ENCODE data around the gene LINC01488.

DNA sequence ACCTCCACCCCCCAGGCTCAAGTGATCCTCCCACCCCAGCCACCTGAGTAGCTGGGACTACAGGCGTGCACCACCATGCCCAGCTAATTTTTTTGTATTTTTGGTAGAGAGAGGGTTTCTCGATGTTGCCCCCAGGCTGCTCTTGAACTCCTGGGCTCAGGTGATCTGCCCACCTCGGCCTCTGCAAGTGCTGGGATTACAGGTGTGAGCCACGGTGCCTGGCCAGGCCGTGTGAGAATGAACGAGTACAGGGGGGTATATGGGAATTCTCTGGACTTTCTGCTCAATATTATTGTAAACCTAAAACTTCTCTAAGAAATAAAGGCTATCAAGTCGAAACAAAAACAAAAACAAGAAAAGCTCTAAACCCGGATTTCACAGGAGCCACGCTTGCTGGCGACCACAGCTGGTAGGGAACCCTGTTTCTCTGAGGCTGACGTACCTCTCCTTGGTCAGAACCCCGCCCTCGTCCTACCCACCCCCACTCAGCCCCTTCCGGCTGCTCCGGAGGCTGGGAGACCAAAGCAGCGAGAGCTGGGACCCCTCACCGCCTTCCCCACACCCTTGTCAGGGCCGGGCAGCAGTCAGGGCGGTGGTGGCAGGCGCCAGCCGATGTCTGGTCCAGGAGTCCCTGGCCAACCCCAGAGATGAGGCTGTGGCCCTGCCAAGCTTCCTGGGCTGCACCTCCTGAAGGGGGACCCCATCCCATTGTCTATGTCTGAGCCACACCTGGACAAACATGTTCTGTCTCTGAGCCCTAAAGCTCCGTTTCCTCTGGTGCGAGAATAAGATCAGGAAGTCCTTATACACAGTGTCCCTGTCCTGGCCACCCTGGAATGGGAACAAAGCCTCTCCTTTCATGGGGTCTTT, 52.1 kb downstream of the LINC01488 start:
- TF ChIP-seq CTCF (IDR thresholded peaks at IDR 0.05; ENCODE audit: low read depth, low read length, poor library complexity, severe bottlenecking) (no peak), EZH2phosphoT487 (IDR thresholded peaks at IDR 0.05; ENCODE audit: borderline replicate concordance, low read length) (no peak)

All from DOHH2 (cell line).